GM23248 (cell line): ENCODE data around the gene ZNF48.

Experiments used
- EZH2 ChIP-seq: fragments of 200-600 bp; sonication (generic); IDR thresholded peaks from 2 replicates; pipeline ENCODE4 v1.6.1; 2018; ENCODE audit warnings: antibody characterized with exemption, mild to moderate bottlenecking; ENCODE audit not compliant: insufficient read depth, poor library complexity, severe bottlenecking
- EZH2phosphoT487 ChIP-seq: fragments of 200-600 bp; sonication (generic); IDR thresholded peaks from 2 replicates; pipeline ENCODE4 v1.6.1; 2018; ENCODE audit warnings: antibody characterized with exemption, moderate library complexity, mild to moderate bottlenecking, low read depth; ENCODE audit not compliant: insufficient read depth

DNA sequence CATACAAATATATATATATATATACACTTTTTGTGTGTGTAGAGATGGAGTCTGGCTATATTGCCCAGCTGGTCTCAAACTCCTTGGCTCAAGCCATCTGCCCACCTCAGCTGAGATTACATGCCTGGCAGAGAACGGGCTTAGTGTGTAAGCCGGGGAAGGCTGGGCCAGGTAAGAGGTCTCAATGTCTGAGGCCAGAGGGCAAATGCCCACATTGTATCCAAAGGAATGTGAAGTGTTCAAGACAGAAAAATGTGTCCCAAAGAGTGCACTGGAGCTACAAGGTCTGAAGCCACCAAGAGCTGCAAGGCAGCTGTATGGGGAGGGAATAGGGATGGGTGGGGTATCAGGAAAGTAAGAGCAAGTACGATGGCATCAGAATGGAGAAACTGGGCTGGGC lies 48.9 kb upstream of the ZNF48 start:
- TF ChIP-seq EZH2 (no peak), EZH2phosphoT487 (no peak)
